PC-3 (cell line): ENCODE measurements around the gene LYRM4.

ENCODE experiments used
- EZH2 ChIP-seq: fragments of 300-600 bp; sonication (generic); IDR thresholded peaks from one replicate; pipeline ENCODE4 v1.6.1; 2017; ENCODE audit warnings: antibody characterized with exemption, mild to moderate bottlenecking, low read length; ENCODE audit not compliant: unreplicated experiment
- TF ChIP-seq, protein P1 (sequence below): fragments of 300-600 bp; sonication (generic); conservative IDR thresholded peaks from 2 replicates; pipeline ENCODE4 v1.5.1; 2017; ENCODE audit warnings: antibody characterized with exemption, low read depth, mild to moderate bottlenecking, low read length

DNA sequence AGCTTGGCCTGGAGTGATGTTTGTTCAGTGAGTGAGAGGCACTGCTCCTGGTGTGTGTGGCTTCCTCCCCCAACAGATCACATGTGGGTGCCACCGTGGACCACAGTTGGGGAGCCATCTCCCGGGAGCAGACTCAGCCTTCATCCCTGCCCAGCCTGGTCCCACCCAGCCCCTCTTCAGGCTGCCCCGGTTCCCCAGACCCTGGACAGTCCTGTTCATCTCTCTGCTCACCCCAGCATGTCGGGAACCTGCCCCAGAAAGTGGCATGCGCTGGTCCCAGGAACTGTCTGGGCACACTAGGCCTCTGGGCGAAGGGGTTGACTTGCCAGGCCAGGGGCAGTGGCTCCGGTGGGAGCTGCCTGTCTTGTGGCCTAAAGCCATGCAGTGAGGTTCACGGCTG lies 197.1 kb downstream of the LYRM4 start:
- TF ChIP-seq, protein P1, sequence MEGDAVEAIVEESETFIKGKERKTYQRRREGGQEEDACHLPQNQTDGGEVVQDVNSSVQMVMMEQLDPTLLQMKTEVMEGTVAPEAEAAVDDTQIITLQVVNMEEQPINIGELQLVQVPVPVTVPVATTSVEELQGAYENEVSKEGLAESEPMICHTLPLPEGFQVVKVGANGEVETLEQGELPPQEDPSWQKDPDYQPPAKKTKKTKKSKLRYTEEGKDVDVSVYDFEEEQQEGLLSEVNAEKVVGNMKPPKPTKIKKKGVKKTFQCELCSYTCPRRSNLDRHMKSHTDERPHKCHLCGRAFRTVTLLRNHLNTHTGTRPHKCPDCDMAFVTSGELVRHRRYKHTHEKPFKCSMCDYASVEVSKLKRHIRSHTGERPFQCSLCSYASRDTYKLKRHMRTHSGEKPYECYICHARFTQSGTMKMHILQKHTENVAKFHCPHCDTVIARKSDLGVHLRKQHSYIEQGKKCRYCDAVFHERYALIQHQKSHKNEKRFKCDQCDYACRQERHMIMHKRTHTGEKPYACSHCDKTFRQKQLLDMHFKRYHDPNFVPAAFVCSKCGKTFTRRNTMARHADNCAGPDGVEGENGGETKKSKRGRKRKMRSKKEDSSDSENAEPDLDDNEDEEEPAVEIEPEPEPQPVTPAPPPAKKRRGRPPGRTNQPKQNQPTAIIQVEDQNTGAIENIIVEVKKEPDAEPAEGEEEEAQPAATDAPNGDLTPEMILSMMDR: no peak
- TF ChIP-seq EZH2: no peak
